HuH-7 (cell line): ENCODE data around the gene ZNF813.
"Not testable (repeated sequence)": the region's sequence is repeated elsewhere in the genome, so short reads cannot be mapped to it uniquely, and the experiment has no call there.

Experiments
- DNase-seq: peaks from one replicate; pipeline ENCODE4 v3.0.0; 2011; ENCODE audit warnings: low spot score

Gene ZNF813

DNA sequence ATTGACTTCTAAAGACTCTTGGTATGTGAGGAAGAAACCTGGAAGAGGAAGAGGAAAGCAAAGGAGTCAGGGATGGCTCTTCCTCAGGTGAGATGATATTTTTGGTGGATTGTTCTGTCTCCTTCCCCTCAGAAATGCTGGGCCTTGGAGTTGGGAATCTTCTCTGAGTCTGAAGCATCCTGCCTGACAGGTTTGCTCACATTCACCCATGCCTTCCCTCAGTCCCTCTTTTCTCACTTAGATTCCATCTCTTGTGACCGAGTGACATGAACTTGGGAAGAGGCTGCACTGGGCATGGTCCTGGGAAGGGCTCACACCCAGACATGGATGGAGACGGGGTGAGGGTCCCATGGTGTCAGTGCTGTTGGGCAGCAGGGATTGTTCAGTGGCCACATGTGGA lies 16.2 kb downstream of the ZNF813 start:
- DNase-seq, result not testable (repeated sequence)

DNA sequence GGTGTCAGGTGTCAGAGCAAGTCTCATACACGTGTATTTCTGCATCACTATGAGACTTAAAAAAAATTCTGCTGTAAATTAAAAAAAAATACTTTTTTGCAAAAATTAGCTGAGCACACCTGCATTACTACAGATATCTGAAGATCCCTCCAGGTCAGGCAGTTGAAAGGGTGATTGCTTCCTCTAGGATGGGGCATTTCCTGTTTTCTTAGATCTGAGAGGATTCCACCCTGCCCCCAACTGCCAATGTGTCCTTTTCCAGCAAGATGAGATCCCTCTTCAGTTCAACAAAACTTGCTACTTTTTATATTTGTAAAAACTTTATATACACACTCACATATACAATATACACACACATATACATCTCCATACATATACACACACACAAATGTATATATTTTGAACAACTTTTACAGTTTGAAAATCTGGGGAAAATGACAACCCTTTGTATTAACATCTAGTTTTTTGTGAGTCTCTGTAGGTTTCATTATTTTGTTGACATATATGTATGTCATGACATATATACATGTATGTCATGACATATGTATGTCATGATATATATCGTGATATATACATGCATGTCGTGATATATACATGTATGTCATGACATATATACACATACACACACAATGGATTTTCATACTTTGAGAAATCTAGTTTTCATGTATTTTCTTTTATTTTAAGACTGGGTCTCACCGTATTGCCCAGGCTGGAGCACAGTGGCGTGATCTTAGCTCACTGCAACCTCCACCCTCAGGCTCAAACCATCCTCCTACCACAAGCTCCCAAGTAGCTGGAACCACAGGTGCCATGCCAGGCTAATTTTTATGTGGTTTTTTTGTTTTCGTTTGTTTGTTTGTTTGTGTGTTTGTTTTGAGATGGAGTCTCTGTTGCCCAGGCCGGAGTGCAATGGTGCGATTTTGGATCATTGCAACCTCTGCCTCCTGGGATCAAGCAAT lies 17.8 kb downstream of the ZNF813 start:
- no peak for DNase-seq

- no peak for DNase-seq
These were observed 24.6 kb downstream of the ZNF813 start for GRCh38 chr19:53492153-53492552.

- DNase-seq, result not testable (repeated sequence)
These were observed 29.9 kb downstream of the ZNF813 start for GRCh38 chr19:53497311-53498023.

- not testable (repeated sequence) for DNase-seq
These were observed 30.5 kb downstream of the ZNF813 start for GRCh38 chr19:53498024-53498395.

- DNase-seq, result not testable (repeated sequence)
These were observed 35.6 kb downstream of the ZNF813 start for GRCh38 chr19:53503151-53503550.

DNA sequence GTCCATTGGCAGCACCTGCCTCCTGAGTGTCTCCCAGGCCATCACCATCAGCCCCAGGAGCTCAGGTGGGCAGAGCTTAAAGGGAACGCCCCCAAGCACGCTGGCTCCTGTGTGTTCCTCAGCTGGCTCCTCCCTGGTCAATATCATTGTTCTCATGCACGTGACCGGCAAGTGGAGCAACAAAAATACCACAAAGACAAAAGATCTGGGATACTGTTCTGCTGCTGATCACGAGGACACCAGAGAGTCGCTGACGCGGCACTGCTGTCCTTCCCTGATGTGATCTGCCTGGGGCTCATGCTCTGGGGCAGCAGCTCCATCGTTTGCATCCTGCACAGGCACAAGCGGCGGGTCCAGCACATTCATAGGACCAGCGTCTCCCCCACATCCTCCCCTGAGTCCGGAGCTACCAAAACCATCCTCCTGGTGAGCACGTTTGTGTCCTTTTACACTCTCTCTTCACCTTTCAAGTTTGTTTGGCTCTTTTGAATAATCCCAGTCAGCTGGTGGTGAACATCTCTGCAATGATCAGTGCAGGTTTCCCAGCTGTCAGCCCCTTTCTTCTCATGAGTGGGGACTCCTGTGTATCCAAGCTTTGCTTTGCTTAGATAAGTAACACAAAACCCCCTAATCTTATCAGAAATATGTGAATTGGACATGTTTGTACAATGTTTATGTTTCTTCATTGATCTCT lies 36.3 kb downstream of the ZNF813 start:
- DNase-seq, result not testable (repeated sequence)

GRCh38 chr19:53504365-53504703 lies 36.8 kb downstream of the ZNF813 start:
- DNase-seq, result not testable (repeated sequence)

GRCh38 chr19:53504885-53505284 lies 37.4 kb downstream of the ZNF813 start:
- no peak for DNase-seq

DNA sequence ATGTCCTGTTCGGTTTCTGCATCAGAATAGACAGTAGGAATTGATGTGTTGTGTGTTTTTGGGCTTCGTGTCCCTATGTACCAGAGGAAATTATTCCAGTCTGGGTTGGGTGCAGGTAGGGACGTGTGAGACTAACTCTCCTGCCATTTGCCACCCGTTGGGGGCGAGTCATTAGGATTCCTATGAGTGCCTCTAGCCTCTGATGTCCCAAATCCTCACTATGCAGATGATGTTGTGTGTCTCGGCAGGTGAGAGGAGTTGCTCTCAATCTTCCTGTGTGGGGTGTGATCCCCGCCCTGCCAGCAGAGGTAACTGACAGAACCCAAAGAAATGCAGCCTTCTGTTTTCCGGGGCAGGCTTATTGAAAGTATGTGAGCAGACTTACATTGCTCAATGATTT lies 39.2 kb downstream of the ZNF813 start:
- DNase-seq, result no peak

DNA sequence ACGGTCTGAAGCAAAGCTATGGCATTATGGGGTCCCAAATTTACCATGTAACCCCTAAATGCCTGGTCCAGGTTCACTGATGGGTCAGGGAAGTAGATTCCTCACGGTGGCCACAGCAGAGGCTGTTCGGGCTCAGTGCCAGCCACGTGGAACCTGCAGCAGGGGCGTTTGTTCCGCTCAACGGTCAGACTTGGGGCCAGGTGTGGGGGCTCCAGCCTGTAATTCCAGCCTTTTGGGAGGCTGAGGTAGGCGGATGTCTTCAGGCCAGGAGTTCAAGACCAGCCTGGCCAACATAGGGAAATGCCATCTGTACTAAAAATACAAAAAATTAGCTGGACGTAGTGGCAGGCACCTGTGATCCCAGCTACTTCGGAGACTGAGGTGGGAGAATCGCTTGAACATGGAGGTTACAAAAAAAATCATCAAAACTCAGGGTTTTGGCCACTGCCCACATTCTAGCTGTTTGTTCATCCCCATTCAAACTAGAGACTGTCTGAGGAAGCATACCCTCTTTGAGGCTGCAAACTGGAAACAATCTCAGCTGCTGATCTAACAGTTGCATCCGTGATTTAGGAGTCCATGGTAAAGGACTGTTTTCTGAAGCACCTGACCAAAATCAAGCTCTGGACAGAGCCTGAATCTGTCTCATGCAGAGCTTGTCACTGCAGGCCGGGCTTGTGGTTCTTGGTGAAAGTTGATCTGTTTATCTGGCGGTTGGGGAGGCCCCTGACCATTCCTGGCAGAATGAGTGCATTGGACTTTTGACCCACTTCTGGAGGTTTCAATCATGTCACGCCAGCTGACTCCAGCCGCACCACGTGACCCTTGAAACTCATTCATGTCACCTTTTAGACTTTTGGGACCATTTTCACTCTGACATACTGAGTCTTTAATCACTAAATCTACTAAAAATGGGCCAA lies 40.2 kb downstream of the ZNF813 start:
- peak; percentile 20 for DNase-seq

DNA sequence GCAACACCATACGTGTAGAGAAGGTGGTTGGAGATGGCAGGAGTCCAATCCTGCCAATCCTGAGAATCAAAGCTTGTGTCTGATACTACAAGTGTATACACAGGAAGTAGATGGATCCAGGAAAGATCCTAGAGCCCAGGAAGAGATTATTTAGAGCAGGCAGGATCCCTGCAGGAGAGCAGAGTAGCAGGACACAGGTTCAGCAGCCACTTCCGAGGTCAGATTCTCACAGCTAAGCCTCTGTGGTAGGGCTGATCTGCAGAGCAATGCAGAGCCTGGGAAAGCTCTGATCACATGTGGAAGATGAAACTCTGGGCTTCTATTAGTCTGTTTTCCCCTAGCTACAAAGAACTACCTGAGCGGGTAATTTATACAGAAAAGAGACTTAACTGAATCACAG lies 41.9 kb downstream of the ZNF813 start:
- no peak for DNase-seq

- no peak for DNase-seq
These were observed 42.3 kb downstream of the ZNF813 start for GRCh38 chr19:53509845-53510244.

DNA sequence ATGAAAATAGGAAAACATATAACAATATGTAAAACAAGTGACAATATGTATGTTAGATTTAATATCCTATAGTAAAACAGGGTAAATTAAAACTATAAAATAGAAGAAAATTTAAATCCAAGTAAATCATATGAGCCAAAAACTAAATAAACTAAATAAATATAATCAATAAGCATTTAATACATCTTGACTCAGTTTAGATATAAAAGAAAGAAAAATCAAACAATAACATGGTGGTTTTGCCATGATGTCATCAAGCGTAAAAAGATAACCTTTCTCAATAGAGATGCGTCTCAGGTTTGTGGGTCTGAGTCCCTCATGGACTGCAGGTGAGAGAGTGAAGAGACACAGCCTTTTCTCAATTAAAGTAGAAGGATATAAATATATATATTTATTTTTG lies 43.8 kb downstream of the ZNF813 start:
- DNase-seq, result no peak

DNA sequence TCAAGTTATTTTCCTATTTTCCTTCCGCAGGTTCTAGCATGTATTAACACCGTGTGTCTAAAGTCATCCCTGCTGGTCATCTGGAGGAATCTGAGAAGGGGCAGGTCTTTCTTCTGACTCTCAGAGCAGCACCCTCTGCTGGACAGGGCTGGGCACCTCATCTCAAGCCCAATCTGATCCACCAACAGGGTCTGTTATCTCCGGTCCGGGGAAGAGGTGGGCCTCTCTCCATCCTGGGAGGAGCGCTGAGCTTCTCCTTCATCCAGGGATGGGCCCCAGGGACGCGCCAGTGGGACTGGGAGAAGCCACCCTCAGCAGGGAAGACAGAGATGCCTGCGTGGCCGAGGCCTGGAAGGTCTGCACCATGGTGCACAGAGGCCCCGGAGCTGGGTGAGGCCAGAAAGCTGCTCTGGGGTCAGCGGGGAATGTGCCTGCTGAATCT lies 44.4 kb downstream of the ZNF813 start:
- DNase-seq, result peak; percentile 22

- DNase-seq, result not testable (repeated sequence)
These were observed 47.5 kb downstream of the ZNF813 start for GRCh38 chr19:53515047-53515446.

DNA sequence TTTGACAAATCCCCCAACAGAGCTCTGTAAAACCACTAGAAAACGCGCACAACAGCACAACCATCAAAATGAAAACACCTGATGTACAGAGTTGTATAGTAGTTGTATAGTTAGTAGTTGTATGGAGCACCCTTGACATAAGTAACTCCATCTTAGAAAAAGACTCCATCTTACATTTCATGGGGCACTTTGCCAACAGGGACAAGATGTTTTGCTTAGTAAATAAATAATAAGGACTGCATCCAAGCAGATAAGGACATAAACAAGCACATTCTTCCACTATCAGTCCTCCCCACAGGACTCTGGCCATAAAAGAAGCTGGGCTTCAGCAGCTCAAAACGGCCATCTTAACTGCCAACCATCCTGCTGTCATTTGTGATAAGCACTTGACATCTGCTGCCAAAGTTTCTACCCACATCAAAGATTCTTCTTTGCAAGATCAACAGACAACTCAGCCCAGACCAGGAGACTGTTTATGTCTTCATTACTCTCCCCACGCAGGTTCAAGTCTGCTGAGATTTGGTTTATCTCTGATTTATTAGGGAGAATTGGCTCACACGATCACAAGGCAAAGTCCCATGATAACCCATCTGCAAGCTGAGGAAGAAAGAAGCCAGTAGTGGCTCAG lies 49.7 kb downstream of the ZNF813 start:
- no peak for DNase-seq

- DNase-seq, result no peak
These were observed 50.6 kb downstream of the ZNF813 start for GRCh38 chr19:53518121-53518520.

DNA sequence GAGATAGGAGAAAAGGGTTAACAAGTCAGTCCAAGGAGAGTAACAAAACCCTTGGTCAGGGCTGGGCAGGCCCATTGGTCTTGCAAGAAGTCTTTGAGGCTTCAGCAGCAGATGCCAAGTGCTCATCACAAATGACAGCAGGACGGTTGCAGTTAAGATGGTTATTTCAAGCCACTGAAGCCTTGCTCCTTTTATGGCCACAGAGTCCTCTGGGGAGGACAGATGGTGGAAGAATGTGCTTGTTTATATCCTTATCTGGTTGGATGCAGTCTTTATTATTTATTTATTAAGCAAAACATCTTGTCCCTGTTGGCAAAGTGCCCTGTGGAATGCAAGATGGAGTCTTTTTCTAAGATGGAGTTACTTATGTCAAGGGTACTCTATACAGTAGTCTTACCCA lies 51.2 kb downstream of the ZNF813 start:
- no peak for DNase-seq

GRCh38 chr19:53519446-53519845 lies 51.9 kb downstream of the ZNF813 start:
- DNase-seq, result no peak

- no peak for DNase-seq
These were observed 52.6 kb downstream of the ZNF813 start for GRCh38 chr19:53520163-53520546.
